GM18861 (cell line): ENCODE measurements around the gene FOXK2.

Experiments
- ATAC-seq: cut with Tn5 transposase; IDR thresholded peaks from one replicate; pipeline ENCODE4 v1.9.1; 2021; ENCODE audit not compliant: unreplicated experiment

FOXK2 gene

DNA sequence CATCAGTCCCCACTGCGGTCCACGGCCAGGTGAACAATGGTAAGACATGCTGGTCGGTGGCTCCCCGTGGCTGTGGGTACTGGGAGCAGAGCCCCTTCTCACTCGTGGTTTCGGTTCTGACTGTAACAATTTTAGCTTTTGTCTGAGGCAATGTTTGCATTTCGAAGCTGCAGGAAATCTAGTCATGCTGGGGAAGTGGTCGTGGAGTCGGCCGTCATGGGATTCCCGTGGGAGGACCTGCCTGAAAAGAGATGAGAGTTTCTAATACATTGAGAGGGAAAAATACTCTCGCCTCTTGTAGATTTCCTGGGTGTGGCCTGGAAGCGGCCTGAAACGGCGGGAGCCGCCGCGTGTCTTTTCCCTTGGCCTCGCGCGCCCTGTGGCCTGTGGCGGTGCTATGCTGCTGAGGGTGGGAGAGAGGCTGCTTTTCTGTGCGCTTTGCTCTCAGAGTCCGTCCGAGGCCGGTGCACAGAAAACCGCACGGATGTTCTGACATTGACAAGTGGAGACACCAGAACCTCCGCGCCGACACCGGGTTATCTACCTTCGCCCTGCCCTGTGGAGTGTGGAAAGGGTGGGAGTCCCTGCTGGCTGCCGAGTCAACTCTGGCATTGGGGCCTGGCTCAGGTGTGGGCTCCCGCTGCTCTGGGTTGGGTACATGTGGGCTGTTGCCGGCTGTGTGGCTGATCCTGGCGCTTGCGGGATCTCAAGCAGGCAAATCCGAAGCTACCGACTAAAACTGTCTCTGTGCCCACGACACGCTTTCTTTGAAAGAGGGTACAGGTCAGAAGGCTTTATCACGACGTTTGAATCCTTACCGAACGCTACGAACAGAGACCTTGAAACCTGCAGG lies 67.9 kb downstream of the FOXK2 start:
- ATAC-seq: no peak

DNA sequence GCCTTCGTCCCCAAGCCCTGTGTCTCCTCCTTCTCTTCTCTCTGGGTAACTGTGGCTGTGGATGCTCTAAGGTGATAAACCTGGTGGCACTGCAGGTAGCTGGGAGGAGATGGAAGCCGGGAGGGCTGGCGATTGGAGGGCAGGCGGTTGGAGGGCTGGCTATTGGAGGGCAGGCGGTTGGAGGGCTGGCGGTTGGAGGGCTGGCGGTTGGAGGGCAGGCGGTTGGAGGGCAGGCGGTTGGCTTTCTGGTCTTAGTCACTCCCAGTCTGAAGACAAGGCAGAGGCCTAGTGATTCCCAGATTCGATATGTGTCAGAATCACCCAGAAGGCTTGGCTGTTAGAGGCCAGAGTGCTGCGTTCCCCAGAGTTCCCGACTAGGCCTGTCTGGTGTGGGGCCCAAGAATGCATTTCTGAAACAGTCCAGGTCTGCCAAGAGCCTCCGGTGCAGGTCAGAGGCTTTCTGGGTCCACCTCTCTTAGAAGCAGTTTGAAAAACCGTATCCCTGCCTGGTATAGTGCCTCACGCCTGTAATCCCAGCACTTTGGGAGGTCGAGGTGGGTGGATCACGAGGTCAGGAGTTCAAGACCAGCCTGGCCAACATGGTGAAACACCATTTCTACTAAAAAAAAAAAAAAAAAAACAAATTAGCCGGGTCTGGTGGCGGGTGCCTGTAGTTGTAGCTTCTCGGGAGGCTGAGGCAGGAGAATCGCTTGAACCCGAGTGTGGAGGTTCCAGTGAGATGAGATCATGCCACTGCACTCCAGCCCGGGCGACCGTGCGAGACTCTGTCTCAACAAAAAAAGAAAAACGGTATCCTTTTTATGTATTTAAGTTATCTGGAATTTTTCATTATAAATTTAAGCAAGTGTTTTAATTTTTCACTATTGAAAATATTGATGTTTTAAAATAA lies 69.0 kb downstream of the FOXK2 start:
- no peak for ATAC-seq

GRCh38 chr17:82589851-82590180 lies 70.3 kb downstream of the FOXK2 start:
- ATAC-seq: no peak

GRCh38 chr17:82590216-82590615 lies 70.7 kb downstream of the FOXK2 start:
- no peak for ATAC-seq

GRCh38 chr17:82590881-82591539 lies 71.5 kb downstream of the FOXK2 start:
- ATAC-seq: no peak

DNA sequence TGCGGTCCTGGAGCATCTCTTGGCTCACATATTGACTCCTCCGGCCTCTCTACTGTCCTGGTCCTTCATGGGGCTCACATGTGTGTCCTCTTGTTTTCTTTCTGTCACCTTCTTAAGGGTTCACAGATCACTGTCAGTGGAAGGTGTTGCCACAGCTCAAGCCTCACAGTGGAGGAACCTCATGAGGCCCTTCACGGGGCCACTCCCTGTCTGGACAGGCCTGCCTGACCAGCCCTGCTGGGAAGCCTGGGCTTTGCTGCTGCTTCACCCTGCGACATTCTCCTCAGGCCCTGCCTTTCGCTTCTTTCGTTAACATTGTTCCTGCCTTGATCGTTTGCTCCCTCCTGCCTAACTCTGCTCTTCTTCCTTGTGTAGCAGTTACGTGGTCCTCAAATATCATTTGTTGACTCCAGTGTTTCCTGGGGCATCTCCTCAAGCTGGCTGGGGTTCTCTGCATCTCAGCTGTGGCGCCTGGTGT lies 72.8 kb downstream of the FOXK2 start:
- no peak for ATAC-seq

DNA sequence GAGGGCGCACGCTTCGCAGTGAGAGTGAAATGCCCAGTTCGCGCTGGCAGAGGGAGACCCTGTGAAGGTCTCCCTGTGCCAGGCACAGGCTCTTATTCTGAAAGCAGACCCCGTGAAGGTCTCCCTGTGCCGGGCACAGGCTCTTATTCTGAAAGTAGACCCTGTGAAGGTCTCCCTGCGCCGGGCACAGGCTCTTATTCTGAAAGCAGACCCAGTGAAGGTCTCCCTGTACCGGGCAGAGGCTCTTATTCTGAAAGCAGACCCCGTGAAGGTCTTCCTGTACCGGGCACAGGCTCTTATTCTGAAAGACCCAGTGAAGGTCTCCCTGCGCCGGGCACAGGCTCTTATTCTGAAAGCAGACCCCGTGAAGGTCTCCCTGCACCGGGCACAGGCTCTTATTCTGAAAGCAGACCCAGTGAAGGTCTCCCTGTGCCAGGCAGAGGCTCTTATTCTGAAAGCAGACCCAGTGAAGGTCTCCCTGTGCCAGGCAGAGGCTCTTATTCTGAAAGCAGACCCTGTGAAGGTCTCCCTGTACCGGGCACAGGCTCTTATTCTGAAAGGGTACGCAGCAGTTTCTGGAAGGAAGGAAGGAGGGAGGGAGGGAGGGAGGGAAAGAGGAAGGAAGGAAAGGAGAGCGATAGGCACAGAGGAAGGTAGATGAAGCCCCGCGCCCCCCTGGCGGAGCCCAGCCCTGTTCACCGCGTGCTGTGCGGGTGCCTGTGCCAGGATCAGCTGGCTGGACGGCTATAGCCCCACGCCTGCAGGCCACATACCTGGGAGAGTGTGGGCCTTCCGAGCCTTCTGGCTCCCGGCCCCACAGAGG lies 73.4 kb downstream of the FOXK2 start:
- no peak for ATAC-seq

GRCh38 chr17:82593590-82594087 lies 74.1 kb downstream of the FOXK2 start:
- no peak for ATAC-seq

- ATAC-seq: no peak
Measured at GRCh38 chr17:82594571-82594970, 75.0 kb downstream of the FOXK2 start.

DNA sequence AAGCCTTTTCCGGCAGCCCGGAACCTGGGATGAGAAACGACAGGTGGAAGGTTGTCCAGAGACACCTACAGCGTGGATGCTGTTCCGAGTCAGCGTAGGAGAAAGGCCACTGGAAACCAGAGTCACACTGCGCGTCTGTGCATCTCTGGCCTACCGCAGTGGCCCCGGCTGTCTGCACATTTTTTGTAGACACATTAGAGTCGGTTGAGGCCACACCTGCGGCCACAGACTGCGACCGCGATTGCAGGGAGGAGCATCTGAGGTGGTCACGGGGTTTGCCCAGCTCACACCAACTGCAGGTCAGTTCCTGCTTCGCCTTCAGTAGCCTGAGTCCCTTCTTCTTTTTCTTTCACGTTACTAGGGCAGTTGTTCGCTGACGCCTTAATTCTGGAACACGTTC lies 76.4 kb downstream of the FOXK2 start:
- no peak for ATAC-seq

DNA sequence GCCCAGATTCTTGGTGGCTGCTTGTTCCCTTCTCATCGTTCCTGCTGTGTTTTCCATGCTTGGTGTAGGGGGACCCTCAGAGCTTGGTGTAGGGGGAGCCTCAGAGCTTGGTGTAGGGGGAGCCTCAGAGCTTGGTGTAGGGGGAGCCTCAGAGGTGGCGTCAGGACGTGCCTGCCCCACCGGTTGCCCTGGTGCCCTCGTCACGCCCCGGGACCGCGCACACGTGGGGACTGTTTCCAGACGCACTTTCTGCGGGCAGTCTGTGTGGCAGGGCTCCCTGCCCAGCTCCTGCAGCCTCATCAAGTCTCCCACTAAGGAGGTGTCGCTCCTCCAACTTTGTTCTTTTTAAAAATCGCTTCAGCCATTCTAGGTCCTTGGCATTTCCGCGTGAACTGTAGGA lies 76.8 kb downstream of the FOXK2 start:
- ATAC-seq: no peak

DNA sequence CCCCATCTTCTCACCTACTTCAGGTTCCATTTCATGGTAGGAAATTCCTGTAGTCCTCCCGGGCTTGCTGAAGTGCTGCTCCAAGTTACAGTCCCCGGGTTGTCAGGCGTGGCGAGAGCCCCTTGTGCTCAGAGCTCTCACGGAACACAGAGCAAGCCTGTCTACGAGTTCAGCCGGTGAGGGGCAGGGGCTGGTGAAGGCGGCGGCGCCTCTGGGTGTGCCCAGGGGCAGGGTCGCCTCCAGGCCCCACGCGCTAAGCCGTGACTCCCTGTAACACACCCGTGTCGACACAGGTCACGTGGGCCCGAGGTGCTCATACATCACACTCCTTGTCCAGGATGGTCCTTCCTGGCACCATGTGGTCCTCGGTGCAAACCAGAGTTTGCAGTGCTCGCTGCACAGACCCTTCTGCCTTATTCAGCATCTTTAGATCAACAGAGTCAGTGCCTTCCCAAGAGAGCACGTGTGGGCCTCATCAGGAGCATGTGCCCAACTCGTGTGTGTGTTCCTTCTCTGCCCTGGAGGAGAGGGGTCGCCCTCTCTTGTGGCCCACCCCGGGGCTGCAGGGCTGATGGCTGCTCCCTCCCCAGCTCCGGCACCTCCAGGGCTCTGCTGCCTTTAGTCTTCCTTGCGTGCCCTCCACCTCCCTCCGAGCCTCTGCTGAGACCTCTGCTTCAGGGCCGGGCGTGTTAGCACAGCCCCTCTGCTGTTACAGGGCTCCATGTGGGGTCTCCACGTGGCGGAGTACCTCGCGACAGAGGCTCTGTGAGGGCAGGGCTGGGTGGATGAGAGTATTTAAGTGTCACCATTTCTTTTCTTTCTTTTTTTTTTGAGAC lies 77.5 kb downstream of the FOXK2 start:
- no peak for ATAC-seq

GRCh38 chr17:82598256-82599119 lies 79.0 kb downstream of the FOXK2 start:
- ATAC-seq: no peak

DNA sequence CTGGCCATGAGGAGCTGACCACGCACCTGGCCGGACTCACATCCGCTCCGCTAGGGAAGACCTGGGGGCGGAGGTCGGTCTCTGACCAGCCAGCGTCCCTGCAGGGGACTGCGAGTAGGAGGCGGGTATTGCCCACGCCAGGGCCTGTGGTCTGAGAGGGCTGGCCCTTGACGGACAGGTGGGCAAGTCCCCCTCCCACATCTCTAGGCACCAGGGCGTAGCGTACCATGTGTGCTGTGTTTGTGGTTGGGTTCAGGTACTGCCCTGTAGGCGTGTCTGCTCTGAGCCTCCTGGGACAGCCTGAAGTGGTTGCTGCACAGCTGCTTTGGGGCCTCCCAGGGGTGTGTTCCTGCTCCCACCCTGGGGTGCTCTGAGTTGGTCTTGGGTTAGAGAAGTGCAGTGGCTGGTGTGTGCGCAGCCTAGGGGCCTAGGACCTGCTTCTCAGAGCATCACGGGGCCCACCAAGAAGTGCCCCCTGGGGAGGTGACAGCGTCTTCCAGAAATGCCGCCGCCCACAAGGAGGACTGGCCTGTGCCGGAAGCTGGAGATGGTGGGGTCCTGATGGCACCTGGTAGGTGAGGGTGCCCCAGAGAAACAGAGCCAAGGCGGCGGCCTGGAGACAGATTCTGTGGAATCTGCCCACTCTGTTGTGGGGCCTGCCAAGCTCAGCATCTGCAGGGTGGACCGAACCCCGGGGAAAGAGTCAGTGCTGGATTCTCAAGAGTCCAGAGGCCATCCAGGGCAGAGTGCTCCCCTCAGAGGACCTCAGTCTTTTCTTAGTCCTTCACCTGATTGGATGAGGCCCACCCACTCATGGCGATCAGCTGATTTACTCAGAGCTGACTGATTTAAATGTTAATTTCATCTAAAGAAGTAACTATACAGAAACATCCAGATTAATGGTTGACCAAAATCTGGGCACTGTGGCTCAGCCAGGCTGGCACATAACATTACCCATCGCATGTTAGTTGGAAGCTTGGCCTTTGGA lies 80.4 kb downstream of the FOXK2 start:
- ATAC-seq: no peak

- ATAC-seq: no peak
Measured at GRCh38 chr17:82600731-82601446, 81.4 kb downstream of the FOXK2 start.

- no peak for ATAC-seq
Measured at GRCh38 chr17:82601447-82602000, 82.0 kb downstream of the FOXK2 start.
